ENCODE results near the gene ZNF438. TPM values are rescaled to one million over a fixed set of nuclear protein-coding genes. Genes with fewer than 3 reads are reported as not detected.

The ZNF438 gene
- total and polyA plus RNA-seq, 2 of the 8 experiments (the other 6 are each of a cell fraction or from before 2014, with no cell fraction given) = 0.95 to 1.7 TPM

GRCh38 chr10:30818854-30819253 is 212.8 kb downstream of the ZNF438 start (continued):
- TF ChIP-seq TBP (IDR thresholded peaks at IDR 0.05; ENCODE audit: low read depth, low read length) = no peak
- TF ChIP-seq USF2 (IDR thresholded peaks at IDR 0.05; ENCODE audit: low read length) = no peak
- no peak for TF ChIP-seq JUN (IDR thresholded peaks at IDR 0.05; ENCODE audit: low read depth, low read length)
- TF ChIP-seq POU5F1 (IDR thresholded peaks at IDR 0.05; ENCODE audit: low read depth, low read length) = no peak
